Measurements from ENCODE around the gene ZNF24.

The ZNF24 gene

GRCh38 chr18:35303610-35304009 lies 40.6 kb downstream of the ZNF24 start:
- H3K4me3 ChIP-seq (ENCODE audit: low read depth, low read length): no peak overlapping the region

GRCh38 chr18:35296060-35296459 lies 48.2 kb downstream of the ZNF24 start:
- no peak overlapping the region for H3K4me3 ChIP-seq (ENCODE audit: low read depth, low read length)

GRCh38 chr18:35291166-35291565 lies 53.1 kb downstream of the ZNF24 start:
- H3K4me3 ChIP-seq (ENCODE audit: low read depth, low read length): peak overlapping the region; percentile 83

GRCh38 chr18:35290094-35290735 lies 54.0 kb downstream of the ZNF24 start, which contains the start of gene ZSCAN30:
ZSCAN30 (minus strand) TSS chr18:35290229; CDS start chr18:35264352, 25,877 bp downstream.
- H3K4me3 ChIP-seq (ENCODE audit: low read depth, low read length): peak within 1 kb of the TSS; percentile 83

- peak overlapping the region; percentile 83 for H3K4me3 ChIP-seq (ENCODE audit: low read depth, low read length)
These were observed 54.5 kb downstream of the ZNF24 start for GRCh38 chr18:35289727-35290093.

- peak overlapping the region; percentile 83 for H3K4me3 ChIP-seq (ENCODE audit: low read depth, low read length)
These were observed 54.9 kb downstream of the ZNF24 start for GRCh38 chr18:35289293-35289692.

GRCh38 chr18:35284841-35285240 lies 59.4 kb downstream of the ZNF24 start:
- no peak overlapping the region for H3K4me3 ChIP-seq (ENCODE audit: low read depth, low read length)

- no peak overlapping the region for H3K4me3 ChIP-seq (ENCODE audit: low read depth, low read length)
These were observed 60.1 kb downstream of the ZNF24 start for GRCh38 chr18:35283923-35284794.

- H3K4me3 ChIP-seq (ENCODE audit: low read depth, low read length): no peak overlapping the region
These were observed 61.9 kb downstream of the ZNF24 start for GRCh38 chr18:35282353-35282752.
